ENCODE data around the gene PCDHB14.
A peak's percentile ranks its signal among the peaks of the same experiment; 100 is the strongest.
"Not testable (repeated sequence)": the region's sequence is repeated elsewhere in the genome, so short reads cannot be mapped to it uniquely, and the experiment has no call there.

The PCDHB14 gene

GRCh38 chr5:141208478-141208877, 14.7 kb upstream of the PCDHB14 start, which contains the start of gene PCDHB12:
Gene PCDHB12, plus strand, starts transcription at chr5:141208719. Its CDS starts 189 bp downstream, at chr5:141208908.
- peak within 1 kb of the TSS; percentile 39 for H3K4me3 ChIP-seq (ENCODE audit: low read depth, low read length)

DNA sequence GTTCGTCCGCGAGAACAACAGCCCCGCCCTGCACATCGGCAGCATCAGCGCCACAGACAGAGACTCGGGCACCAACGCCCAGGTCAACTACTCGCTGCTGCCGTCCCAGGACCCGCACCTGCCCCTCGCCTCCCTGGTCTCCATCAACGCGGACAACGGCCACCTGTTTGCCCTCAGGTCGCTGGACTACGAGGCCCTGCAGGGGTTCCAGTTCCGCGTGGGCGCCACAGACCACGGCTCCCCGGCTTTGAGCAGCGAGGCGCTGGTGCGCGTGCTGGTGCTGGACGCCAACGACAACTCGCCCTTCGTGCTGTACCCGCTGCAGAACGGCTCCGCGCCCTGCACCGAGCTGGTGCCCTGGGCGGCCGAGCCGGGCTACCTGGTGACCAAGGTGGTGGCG, 12.9 kb upstream of the PCDHB14 start:
- H3K4me3 ChIP-seq (ENCODE audit: low read depth, low read length): not testable (repeated sequence)

More at GRCh38 chr5:141208478-141208877, 14.7 kb upstream of the PCDHB14 start, which contains the start of gene PCDHB12:
- peak; percentile 26; the same call in 1 of the 2 replicates for TF ChIP-seq CTCF (IDR thresholded peaks at IDR 0.05; ENCODE audit: low read depth, low read length)

- H3K4me3 ChIP-seq (ENCODE audit: low read depth, low read length): not testable (repeated sequence)
Observed at GRCh38 chr5:141210849-141211248, 12.3 kb upstream of the PCDHB14 start.

DNA sequence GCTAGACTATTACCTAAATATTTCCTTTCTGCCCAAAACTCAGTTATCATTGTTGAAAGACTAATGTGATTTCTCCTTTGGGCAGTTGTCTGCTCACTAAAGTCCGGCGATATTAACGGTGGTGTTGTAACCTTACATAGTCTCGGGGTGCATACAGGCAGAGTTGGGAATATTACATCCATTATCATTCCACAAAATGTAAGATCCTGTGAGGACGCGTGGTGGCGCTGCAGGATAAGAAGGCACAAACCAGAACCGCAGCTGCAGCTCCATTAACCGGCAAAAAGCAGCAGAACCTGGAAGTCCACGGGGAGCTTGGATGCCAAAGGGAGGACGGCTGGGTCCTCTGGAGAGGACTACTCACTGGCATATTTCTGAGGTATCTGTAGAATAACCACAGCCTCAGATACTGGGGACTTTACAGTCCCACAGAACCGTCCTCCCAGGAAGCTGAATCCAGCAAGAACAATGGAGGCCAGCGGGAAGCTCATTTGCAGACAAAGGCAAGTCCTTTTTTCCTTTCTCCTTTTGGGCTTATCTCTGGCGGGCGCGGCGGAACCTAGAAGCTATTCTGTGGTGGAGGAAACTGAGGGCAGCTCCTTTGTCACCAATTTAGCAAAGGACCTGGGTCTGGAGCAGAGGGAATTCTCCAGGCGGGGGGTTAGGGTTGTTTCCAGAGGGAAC, 9.3 kb upstream of the PCDHB14 start, which contains the start of gene PCDHB13:
Gene PCDHB13 (plus strand): TSS at position 264 of the 684 bp plus-strand sequence. CDS start 205 bp downstream, at position 469.
- TF ChIP-seq CTCF (IDR thresholded peaks at IDR 0.05; ENCODE audit: low read depth, low read length): 0 out of 2 replicates have a peak, but pooled peaks have one; percentile 14
- peak within 1 kb of the TSS; percentile 27; the same call in 1 of the 2 replicates for H3K4me3 ChIP-seq (ENCODE audit: low read depth, low read length)

DNA sequence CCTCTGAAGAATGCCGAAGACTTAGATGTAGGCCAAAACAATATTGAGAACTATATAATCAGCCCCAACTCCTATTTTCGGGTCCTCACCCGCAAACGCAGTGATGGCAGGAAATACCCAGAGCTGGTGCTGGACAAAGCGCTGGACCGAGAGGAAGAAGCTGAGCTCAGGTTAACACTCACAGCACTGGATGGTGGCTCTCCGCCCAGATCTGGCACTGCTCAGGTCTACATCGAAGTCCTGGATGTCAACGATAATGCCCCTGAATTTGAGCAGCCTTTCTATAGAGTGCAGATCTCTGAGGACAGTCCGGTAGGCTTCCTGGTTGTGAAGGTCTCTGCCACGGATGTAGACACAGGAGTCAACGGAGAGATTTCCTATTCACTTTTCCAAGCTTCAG, 8.6 kb upstream of the PCDHB14 start:
- peak overlapping the region; percentile 27; the same call in 1 of the 2 replicates for H3K4me3 ChIP-seq (ENCODE audit: low read depth, low read length)

GRCh38 chr5:141215504-141215903, 7.6 kb upstream of the PCDHB14 start:
- H3K4me3 ChIP-seq (ENCODE audit: low read depth, low read length): not testable (repeated sequence)

DNA sequence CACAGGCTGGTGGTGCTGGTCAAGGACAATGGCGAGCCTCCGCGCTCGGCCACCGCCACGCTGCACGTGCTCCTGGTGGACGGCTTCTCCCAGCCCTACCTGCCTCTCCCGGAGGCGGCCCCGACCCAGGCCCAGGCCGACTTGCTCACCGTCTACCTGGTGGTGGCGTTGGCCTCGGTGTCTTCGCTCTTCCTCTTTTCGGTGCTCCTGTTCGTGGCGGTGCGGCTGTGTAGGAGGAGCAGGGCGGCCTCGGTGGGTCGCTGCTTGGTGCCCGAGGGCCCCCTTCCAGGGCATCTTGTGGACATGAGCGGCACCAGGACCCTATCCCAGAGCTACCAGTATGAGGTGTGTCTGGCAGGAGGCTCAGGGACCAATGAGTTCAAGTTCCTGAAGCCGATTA, 7.1 kb upstream of the PCDHB14 start:
- not testable (repeated sequence) for H3K4me3 ChIP-seq (ENCODE audit: low read depth, low read length)

DNA sequence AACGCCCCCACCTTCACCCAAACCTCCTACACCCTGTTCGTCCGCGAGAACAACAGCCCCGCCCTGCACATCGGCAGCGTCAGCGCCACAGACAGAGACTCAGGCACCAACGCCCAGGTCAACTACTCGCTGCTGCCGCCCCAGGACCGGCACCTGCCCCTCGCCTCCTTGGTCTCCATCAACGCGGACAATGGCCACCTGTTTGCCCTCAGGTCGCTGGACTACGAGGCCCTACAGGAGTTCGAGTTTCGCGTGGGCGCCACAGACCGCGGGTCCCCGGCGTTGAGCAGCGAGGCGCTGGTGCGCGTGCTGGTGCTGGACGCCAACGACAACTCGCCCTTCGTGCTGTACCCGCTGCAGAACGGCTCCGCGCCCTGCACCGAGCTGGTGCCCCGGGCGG, 1.7 kb downstream of the PCDHB14 start:
- H3K4me3 ChIP-seq (ENCODE audit: low read depth, low read length): not testable (repeated sequence)

DNA sequence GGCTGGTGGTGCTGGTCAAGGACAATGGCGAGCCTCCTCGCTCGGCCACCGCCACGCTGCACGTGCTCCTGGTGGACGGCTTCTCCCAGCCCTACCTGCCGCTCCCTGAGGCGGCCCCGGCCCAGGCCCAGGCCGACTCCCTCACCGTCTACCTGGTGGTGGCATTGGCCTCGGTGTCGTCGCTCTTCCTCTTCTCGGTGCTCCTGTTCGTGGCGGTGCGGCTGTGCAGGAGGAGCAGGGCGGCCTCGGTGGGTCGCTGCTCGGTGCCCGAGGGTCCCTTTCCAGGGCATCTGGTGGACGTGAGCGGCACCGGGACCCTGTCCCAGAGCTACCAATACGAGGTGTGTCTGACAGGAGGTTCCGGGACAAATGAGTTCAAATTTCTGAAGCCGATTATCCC, 2.3 kb downstream of the PCDHB14 start:
- not testable (repeated sequence) for H3K4me3 ChIP-seq (ENCODE audit: low read depth, low read length)

GRCh38 chr5:141234109-141234667, 11.0 kb downstream of the PCDHB14 start:
- peak; percentile 31; the same call in 1 of the 2 replicates for TF ChIP-seq CTCF (IDR thresholded peaks at IDR 0.05; ENCODE audit: low read depth, low read length)
- peak overlapping the region; percentile 46 for H3K4me3 ChIP-seq (ENCODE audit: low read depth, low read length)

GRCh38 chr5:141235922-141236321, 12.8 kb downstream of the PCDHB14 start:
- H3K4me3 ChIP-seq (ENCODE audit: low read depth, low read length): not testable (repeated sequence)

Measured in WI38 (cell line).